HG02884 (cell line): ENCODE results near the gene ATL1.
A peak's percentile ranks its signal among the peaks of the same experiment; 100 is the strongest.
"Not testable (repeated sequence)": the region's sequence is repeated elsewhere in the genome, so short reads cannot be mapped to it uniquely, and the experiment has no call there.

ENCODE experiments used
- ATAC-seq: cut with Tn5 transposase; IDR thresholded peaks from one replicate; pipeline ENCODE4 v1.9.1; 2021; ENCODE audit warnings: mild to moderate bottlenecking, moderate library complexity; ENCODE audit not compliant: unreplicated experiment

The ATL1 gene

DNA sequence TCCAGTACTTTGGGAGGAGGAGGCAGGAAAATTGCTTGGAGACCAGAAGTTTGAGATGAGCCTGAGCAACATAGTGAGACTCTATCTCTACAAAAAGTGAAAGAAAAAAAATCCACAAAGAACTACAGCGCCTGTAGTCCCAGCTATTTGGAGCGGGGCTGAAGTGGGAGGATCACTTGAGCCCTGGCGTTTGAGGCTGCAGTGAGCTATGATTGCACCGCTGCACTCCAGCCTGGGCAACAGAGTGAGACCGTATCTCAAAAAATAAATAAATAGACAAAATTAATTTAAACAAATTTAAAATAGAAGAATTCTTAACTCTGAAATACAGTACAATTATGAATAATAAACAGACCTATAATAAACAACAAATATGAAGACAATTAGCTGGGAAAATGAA lies 40.9 kb downstream of the ATL1 start:
- ATAC-seq: no peak

GRCh38 chr14:50601394-50601793 lies 41.4 kb downstream of the ATL1 start:
- ATAC-seq: no peak

GRCh38 chr14:50602035-50602434 lies 42.1 kb downstream of the ATL1 start:
- ATAC-seq: no peak

GRCh38 chr14:50603565-50603964 lies 43.6 kb downstream of the ATL1 start:
- ATAC-seq: no peak

DNA sequence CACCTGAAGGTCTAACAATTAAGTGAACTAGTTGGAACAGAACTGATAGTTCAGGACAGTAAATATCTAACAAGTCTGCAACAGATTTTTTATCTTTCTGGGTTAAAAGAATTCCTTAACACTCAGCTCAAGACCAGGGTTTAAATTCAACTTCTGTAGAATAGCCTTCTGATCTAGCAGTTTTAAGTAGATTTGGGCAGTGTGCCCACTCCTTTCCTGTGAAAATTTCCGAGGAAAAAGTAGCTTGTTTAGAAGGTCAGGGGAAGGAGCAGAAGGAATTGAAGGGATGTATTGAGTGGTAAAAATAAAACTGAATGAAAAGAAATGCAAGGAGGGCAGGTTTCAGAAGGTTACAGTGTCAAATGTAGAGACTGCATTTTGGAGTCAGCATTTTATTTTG lies 45.8 kb downstream of the ATL1 start:
- no peak for ATAC-seq

DNA sequence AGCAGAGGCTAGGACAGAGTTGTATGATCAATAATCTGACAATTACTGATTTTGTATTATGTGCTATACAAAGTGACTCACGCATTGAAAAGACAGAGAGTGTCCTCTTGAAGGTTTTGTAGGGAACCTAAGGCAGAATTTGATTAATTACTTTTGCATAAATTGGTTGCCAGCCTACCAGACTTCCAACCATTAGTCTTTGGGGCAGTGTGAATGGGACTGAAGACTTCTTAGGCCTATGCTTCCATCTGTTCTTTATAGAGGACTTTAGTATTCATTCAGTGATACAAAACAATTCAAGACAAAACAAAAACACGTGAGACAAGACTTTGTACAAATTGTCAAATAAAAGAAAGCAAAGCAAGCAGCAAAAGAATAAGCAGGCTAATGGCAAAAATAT lies 46.5 kb downstream of the ATL1 start:
- ATAC-seq: no peak

DNA sequence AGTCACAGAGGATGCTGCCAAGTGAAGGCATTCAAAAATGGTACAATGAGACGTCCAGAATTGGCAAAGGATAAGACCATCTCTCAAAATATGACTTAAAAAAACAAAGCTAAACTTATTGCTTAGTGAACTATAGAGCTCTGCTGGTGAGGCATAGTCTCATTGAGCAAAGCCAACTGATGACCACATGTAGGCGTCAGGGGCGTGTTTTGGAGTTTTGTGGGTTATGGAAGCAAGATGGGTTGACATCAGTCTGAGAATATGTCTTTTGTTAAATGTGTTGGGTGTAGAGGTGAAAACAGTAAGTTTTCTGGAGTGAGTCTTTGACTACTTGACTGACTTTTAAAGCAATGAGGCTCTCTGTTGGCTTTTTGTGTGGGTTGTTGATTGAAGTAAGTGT lies 47.2 kb downstream of the ATL1 start:
- no peak for ATAC-seq

DNA sequence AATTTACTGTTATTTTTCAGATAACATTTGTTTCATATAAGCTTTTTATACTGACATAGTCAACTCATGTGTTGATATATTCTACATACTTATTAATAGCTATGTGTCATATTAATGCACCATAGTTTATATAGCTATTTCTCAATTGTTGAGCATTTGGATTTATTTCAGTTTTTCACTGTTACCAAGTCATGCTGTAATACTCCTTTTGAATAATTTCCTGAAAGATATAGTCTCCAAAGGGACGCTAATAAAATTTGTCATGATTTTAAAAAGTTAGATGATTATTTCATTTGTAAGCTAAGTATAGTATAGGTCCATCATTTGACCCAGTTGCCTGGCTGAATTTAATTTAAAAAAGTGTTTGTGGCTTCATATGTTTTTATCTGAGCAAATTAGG lies 47.8 kb downstream of the ATL1 start:
- no peak for ATAC-seq

DNA sequence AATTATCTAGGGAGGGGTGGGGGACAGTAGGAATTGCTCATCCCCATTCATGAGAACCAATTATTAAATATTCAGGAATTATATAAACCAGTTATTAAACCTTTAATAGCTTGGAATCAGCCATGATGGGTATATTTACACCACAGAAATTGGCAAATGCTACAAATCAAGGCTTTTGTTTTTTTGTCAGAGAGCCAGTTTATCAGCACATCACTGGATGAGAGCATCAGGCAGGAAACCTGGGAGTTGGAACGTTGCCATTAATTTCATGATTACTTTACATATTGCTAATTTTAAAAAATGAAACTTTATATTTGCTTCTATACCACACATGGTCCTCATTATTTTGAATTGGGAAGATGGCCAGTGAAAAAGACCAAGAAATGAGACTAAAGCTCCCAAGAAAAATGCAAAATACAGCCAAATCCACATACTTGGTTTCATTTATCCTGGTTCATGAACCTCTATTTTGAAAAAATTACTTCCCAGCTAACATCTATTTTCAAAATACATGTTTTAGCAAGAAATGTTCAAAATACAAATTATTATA lies 48.4 kb downstream of the ATL1 start:
- no peak for ATAC-seq

DNA sequence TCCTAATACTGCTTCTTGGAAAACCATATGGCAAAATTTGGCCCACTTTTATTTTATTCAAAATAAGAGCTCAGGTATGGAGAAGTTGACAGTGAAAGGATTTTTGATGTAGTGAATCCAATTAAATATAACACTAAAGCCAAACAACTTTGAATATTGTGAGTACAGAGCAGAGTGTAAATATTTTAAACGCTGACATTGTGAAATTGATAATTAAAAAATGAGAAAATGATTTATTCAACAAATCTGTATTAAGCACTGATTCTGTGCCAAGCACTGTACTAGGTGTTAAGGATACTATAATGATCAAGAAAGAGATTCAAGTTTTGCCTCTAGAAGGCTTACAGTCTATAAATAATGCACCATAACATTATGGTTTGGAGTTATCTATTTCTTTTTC lies 50.5 kb downstream of the ATL1 start:
- no peak for ATAC-seq

- no peak for ATAC-seq
Observed at GRCh38 chr14:50612806-50613205, 52.9 kb downstream of the ATL1 start.

DNA sequence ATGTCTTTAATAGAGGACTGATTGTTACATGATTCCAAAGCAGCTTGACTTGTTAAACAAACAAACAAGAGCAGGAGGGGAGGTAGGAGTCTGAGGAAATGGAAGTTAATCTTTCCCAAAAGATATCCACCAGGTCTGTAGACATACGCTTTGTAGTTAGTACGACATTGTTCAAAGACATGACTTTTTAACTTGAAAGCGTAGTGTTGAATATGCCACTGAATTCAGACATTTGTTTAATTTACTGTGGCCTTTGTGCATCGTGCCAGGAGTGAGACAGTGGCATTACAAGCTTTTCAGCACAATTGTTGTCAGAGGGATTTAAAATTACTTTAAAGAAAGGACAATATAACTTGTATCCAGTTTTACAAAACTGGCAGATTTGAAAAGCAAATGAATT lies 55.1 kb downstream of the ATL1 start:
- no peak for ATAC-seq

- no peak for ATAC-seq
Observed at GRCh38 chr14:50615552-50615951, 55.6 kb downstream of the ATL1 start.

GRCh38 chr14:50616275-50616674 lies 56.3 kb downstream of the ATL1 start:
- ATAC-seq: no peak

GRCh38 chr14:50619569-50620141 lies 59.7 kb downstream of the ATL1 start:
- no peak for ATAC-seq

DNA sequence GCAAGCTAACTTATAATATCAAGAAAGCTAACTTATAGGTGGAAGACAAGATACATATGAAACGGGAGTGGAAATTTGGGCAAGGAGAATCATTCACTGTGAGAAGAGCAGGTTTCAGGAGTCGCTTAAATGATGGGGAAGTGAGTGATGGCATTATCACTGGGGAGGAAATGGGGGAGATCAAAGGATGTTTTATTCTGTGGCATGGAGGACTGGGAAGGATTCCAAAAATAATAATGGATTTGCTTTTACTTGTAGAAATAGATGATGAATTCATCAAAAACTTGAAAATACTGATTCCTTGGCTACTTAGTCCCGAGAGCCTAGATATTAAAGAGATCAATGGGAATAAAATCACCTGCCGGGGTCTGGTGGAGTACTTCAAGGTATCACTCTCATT lies 60.4 kb downstream of the ATL1 start:
- no peak for ATAC-seq

GRCh38 chr14:50622978-50623377 lies 63.0 kb downstream of the ATL1 start:
- ATAC-seq: no peak

DNA sequence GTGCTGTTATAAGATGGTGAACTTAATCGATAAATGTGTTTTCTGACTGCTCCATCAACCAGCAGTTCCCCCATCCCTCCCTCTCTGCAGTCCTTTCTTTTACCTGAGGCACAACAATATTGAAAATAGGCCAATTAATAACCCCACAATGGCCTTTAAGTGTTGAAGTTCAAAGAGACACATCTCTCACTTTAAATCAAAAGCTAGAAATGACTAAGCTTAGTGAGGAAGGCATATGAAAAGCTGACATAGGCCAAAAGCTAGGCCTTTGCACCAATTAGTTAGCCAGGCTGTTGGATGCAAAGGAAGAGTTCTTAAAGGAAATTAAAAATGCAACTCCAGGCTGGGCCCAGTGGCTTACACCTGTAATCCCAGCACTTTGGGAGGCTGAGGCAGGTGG lies 64.5 kb downstream of the ATL1 start:
- no peak for ATAC-seq

DNA sequence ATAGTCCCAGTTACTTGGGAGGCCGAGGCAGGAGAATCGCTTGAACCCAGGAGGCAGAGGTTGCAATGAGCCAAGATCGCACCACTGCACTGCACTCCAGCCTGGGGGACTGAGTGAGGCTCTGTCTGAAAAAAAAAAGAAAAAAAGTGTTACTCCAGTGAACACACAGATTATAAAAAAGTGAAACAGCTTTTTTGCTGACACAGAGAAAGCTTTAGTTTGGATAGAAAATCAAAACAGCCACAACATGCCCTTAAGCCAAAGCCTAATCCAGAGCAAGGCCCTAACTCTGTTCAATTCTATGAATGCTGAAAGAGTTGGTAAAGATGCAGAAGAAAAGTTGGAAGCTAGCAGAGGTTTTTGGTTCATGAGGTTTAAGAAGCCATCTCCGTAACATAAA lies 65.0 kb downstream of the ATL1 start:
- not testable (repeated sequence) for ATAC-seq

DNA sequence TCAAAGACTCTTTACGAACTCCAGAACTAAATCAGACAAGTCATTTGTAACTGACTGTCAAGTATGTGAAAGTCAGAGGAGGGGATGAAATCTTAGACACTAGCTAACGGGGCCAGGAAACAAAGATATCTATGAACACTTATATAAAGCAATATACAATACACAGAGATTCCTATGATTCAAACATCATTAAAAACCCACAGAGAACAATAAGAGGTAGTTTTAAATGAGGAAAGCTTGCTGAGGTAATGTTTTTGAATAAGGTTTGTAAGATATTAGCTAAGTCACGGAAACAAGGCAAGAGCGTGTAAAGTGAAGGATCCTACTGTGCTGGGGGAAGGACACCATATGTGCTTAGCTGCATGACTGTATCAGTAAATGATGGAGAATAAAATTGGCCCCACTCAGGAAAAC lies 71.5 kb downstream of the ATL1 start:
- ATAC-seq: no peak

DNA sequence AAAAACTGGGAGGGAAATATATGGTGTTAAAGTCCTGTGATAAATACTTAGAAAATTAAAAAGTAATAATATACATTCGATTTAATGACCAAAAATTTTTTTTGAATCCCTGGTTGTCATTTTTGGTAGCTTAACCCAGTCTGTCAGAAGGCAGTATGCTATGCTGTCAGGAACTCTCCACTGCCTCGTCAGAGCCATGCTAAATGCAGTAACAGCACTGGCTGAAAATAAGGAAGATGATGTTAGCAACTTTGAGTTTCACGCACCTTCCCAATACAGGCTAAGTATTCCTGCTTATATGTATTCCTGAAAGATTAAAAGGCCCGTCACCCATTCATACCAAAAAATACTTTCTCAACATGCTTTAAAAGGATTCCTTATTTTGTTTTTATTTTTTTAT lies 74.0 kb downstream of the ATL1 start:
- no peak for ATAC-seq

DNA sequence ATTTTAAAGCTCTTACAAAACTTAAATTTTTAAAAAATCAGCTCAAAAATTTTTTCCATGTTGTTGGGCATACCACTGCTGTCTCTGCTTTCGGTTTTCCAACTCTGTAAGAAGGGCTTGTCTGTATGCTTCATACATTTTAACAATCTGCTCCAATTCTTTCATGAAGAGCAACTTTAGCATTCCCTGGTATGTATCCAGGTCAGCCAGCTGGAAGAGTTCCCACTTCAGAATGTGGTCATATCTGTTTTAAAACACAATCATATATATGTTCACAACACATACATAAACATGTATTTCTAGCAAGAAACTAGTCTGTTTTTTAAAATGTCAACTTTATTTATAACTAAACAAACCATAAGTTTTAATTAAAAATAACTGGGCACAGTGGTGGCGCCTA lies 75.2 kb downstream of the ATL1 start:
- ATAC-seq: no peak

GRCh38 chr14:50647282-50647681 lies 87.3 kb downstream of the ATL1 start:
- ATAC-seq: peak; percentile 98
